ENCODE measurements around the gene ZNF586.
"Not testable (repeated sequence)": the region's sequence is repeated elsewhere in the genome, so short reads cannot be mapped to it uniquely, and the experiment has no call there.

ZNF586 gene

GRCh38 chr19:57819475-57820148 is 50.1 kb downstream of the ZNF586 start:
- Histone ChIP-seq H3K4me3 (ENCODE audit: insufficient read length, low read depth) (peak overlapping the region; percentile 96), H3K27me3 (ENCODE audit: insufficient read depth, insufficient read length) (no peaks in the 10 kb centered on the region), H3K36me3 (ENCODE audit: insufficient read depth, insufficient read length, low read length) (peaks cover 27% of the 10 kb centered on the region), H3K4me1 (ENCODE audit: insufficient read depth, insufficient read length) (peaks cover 2% of the 10 kb centered on the region), H3K9me3 (ENCODE audit: insufficient read depth, low read length) (no peaks in the 10 kb centered on the region), H3K9ac (ENCODE audit: insufficient read length, low read depth) (peak overlapping the region; percentile 94)
- no peak for TF ChIP-seq SUZ12 (IDR thresholded peaks at IDR 0.05; ENCODE audit: extremely low read depth, insufficient read depth, insufficient read length)
- TF ChIP-seq YY1 (IDR thresholded peaks at IDR 0.05; ENCODE audit: insufficient read depth, insufficient read length) = no peak
- TF ChIP-seq ZNF274 (IDR thresholded peaks at IDR 0.05; ENCODE audit: low read depth, low read length) = no peak
- peak; percentile 80 for DNase-seq (ENCODE audit: low read depth, low spot score)

GRCh38 chr19:57820599-57820998 is 51.1 kb downstream of the ZNF586 start:
- Histone ChIP-seq H3K4me3 (ENCODE audit: insufficient read length, low read depth) (peak overlapping the region; percentile 96), H3K9me3 (ENCODE audit: insufficient read depth, low read length) (no peaks in the 10 kb centered on the region), H3K4me1 (ENCODE audit: insufficient read depth, insufficient read length) (peaks cover 2% of the 10 kb centered on the region), H3K9ac (ENCODE audit: insufficient read length, low read depth) (peak overlapping the region; percentile 94), H3K27me3 (ENCODE audit: insufficient read depth, insufficient read length) (no peaks in the 10 kb centered on the region), H3K36me3 (ENCODE audit: insufficient read depth, insufficient read length, low read length) (peaks cover 28% of the 10 kb centered on the region)
- TF ChIP-seq ZNF274 (IDR thresholded peaks at IDR 0.05; ENCODE audit: low read depth, low read length) (no peak), SUZ12 (IDR thresholded peaks at IDR 0.05; ENCODE audit: extremely low read depth, insufficient read depth, insufficient read length) (no peak), YY1 (IDR thresholded peaks at IDR 0.05; ENCODE audit: insufficient read depth, insufficient read length) (no peak)
- no peak for DNase-seq (ENCODE audit: low read depth, low spot score)

GRCh38 chr19:57821095-57821494 is 51.6 kb downstream of the ZNF586 start:
- not testable (repeated sequence) for DNase-seq (ENCODE audit: low read depth, low spot score); H3K4me3 ChIP-seq (ENCODE audit: insufficient read length, low read depth); H3K27me3 ChIP-seq (ENCODE audit: insufficient read depth, insufficient read length); H3K4me1 ChIP-seq (ENCODE audit: insufficient read depth, insufficient read length); H3K9me3 ChIP-seq (ENCODE audit: insufficient read depth, low read length)
- peaks cover 33% of the 10 kb centered on the region for H3K36me3 ChIP-seq (ENCODE audit: insufficient read depth, insufficient read length, low read length)
- peak overlapping the region; percentile 21 for H3K9ac ChIP-seq (ENCODE audit: insufficient read length, low read depth)

- not testable (repeated sequence) for H3K9ac ChIP-seq (ENCODE audit: insufficient read length, low read depth); H3K4me1 ChIP-seq (ENCODE audit: insufficient read depth, insufficient read length); H3K9me3 ChIP-seq (ENCODE audit: insufficient read depth, low read length); DNase-seq (ENCODE audit: low read depth, low spot score); H3K27me3 ChIP-seq (ENCODE audit: insufficient read depth, insufficient read length); H3K4me3 ChIP-seq (ENCODE audit: insufficient read length, low read depth)
- peaks cover 36% of the 10 kb centered on the region for H3K36me3 ChIP-seq (ENCODE audit: insufficient read depth, insufficient read length, low read length)
These were observed 52.0 kb downstream of the ZNF586 start for GRCh38 chr19:57821501-57821900.

GRCh38 chr19:57823155-57823554 is 53.7 kb downstream of the ZNF586 start:
- DNase-seq (ENCODE audit: low read depth, low spot score); H3K4me3 ChIP-seq (ENCODE audit: insufficient read length, low read depth); H3K9me3 ChIP-seq (ENCODE audit: insufficient read depth, low read length); H3K27me3 ChIP-seq (ENCODE audit: insufficient read depth, insufficient read length); H3K4me1 ChIP-seq (ENCODE audit: insufficient read depth, insufficient read length); H3K9ac ChIP-seq (ENCODE audit: insufficient read length, low read depth): not testable (repeated sequence)
- H3K36me3 ChIP-seq (ENCODE audit: insufficient read depth, insufficient read length, low read length) = peaks cover 40% of the 10 kb centered on the region

GRCh38 chr19:57823608-57824007 is 54.1 kb downstream of the ZNF586 start:
- not testable (repeated sequence) for H3K4me3 ChIP-seq (ENCODE audit: insufficient read length, low read depth); DNase-seq (ENCODE audit: low read depth, low spot score); H3K4me1 ChIP-seq (ENCODE audit: insufficient read depth, insufficient read length); H3K9ac ChIP-seq (ENCODE audit: insufficient read length, low read depth); H3K9me3 ChIP-seq (ENCODE audit: insufficient read depth, low read length); H3K27me3 ChIP-seq (ENCODE audit: insufficient read depth, insufficient read length)
- peaks cover 40% of the 10 kb centered on the region for H3K36me3 ChIP-seq (ENCODE audit: insufficient read depth, insufficient read length, low read length)

- Histone ChIP-seq H3K4me3 (ENCODE audit: insufficient read length, low read depth) (no peak overlapping the region), H3K27me3 (ENCODE audit: insufficient read depth, insufficient read length) (no peaks in the 10 kb centered on the region), H3K9ac (ENCODE audit: insufficient read length, low read depth) (no peak overlapping the region), H3K4me1 (ENCODE audit: insufficient read depth, insufficient read length) (peaks cover 2% of the 10 kb centered on the region), H3K36me3 (ENCODE audit: insufficient read depth, insufficient read length, low read length) (peaks cover 36% of the 10 kb centered on the region), H3K9me3 (ENCODE audit: insufficient read depth, low read length) (no peaks in the 10 kb centered on the region)
- no peak for DNase-seq (ENCODE audit: low read depth, low spot score)
- no peak for TF ChIP-seq SUZ12 (IDR thresholded peaks at IDR 0.05; ENCODE audit: extremely low read depth, insufficient read depth, insufficient read length)
These were observed 56.0 kb downstream of the ZNF586 start for GRCh38 chr19:57825511-57825910.

- Histone ChIP-seq H3K9ac (ENCODE audit: insufficient read length, low read depth) (no peak overlapping the region), H3K4me1 (ENCODE audit: insufficient read depth, insufficient read length) (no peaks in the 10 kb centered on the region), H3K4me3 (ENCODE audit: insufficient read length, low read depth) (no peak overlapping the region), H3K27me3 (ENCODE audit: insufficient read depth, insufficient read length) (no peaks in the 10 kb centered on the region), H3K9me3 (ENCODE audit: insufficient read depth, low read length) (no peaks in the 10 kb centered on the region), H3K36me3 (ENCODE audit: insufficient read depth, insufficient read length, low read length) (peaks cover 25% of the 10 kb centered on the region)
- no peak for DNase-seq (ENCODE audit: low read depth, low spot score)
- TF ChIP-seq YY1 (IDR thresholded peaks at IDR 0.05; ENCODE audit: insufficient read depth, insufficient read length) (no peak), ZNF274 (IDR thresholded peaks at IDR 0.05; ENCODE audit: low read depth, low read length) (no peak), SUZ12 (IDR thresholded peaks at IDR 0.05; ENCODE audit: extremely low read depth, insufficient read depth, insufficient read length) (no peak)
These were observed 59.8 kb downstream of the ZNF586 start for GRCh38 chr19:57829316-57829715.
